Endometrium (tissue), 2 donors: ENCODE data around the gene KRTAP10-5.
"Not testable (repeated sequence)": the region's sequence is repeated elsewhere in the genome, so short reads cannot be mapped to it uniquely, and the experiment has no call there.

Experiments
- FAIRE-seq: peaks from 2 replicates; lab custom pipeline; 2012; peaks lifted over from hg19 to GRCh38; lab: Jason Lieb, UNC
- donor health status: control.
- donor health status: control.

KRTAP10-5 gene

GRCh38 chr21:44590897-44591800 lies 10.7 kb upstream of the KRTAP10-5 start:
- FAIRE-seq = not testable (repeated sequence)

- no peak for FAIRE-seq
Observed at GRCh38 chr21:44590311-44590721, 9.9 kb upstream of the KRTAP10-5 start.

DNA sequence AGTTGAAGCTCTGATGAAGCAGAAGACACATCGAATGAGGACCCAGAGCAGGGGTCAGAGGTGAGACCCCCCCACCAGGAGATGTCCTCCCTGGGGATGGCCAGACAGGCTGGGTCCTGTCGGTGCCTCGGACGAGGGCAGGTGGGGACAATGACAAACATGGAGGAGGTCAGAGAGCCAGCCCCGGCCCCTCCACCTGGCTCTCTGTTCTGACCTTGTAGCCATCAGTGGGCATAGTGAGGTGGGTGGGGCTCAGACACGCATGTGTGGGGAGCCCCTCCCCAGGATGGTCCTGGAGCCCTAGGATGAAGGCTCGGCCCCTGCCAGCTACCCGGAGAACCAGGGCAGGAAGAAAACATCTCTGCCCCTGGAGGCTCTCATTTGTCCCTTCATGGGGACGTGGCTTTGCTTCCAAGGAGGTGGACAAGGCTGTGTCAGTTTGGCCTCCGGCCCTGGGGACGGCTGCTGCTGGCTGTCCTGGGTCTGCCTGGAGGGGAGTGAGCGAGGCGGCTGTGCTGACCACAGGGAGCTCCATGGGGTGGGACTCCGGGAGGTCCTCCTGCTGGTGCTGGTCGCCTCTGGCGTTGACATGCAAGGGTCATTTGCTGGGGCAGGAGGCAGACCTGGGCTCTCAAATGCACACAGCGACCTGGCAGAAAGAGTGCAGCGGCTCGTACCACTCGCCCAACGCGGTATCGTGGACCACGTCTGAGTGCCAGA lies 9.3 kb upstream of the KRTAP10-5 start:
- FAIRE-seq = no peak

DNA sequence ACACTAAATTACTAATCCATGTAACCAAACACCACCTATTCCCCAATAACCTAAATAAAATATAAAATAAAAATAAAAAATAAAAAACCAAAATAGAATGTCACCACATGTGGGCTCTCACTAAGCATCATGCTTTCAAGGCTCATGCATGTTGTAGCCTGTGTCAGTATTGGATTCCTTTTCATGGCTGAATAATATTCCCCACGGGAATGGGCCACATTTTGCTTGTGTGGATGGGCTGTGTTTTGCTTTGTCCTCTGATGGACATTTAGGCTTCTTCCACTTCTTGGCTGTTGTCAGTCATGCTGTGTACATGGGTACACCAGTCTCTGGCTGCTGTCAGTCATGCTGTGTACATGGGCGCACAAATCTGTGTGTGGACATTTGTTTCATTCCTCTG lies 8.7 kb upstream of the KRTAP10-5 start:
- FAIRE-seq = no peak

DNA sequence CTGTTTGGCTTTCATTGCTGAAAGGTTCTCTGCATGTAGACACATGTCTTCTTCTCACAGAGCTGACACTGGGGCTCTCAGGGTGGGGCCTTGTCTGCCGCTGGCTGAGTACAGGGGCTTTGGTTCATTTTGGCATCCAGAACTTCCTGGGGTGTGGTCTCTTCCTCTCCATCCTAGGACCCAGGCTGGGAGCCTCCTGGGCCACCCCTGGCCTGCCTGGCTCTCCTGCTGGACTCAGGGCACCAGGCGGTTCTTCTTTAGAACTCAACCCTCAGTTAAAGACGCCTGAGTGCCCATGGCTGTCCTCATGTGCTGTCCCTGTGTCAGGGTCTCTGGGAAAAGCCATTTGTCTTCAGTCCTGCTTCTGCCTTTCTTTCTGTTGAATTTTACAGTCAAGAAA lies 5.5 kb upstream of the KRTAP10-5 start:
- FAIRE-seq = no peak

DNA sequence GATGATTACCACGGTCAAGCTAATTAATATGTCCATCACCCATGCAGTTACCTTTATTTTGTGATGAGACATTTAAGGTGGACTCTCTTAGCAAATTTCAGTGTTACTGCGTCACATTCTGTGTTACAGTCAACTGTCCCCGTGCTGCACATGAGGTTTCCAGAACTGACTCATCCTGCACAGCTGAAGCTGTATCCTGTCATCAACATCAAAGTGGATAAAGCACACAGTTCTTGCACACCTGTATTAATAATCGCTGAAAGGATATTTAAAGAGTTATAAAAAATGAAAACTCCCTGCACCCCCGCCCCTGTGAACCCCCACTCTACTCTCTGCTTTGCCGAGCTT lies 3.4 kb upstream of the KRTAP10-5 start:
- no peak for FAIRE-seq

- no peak for FAIRE-seq
Observed at GRCh38 chr21:44583089-44583799, 2.8 kb upstream of the KRTAP10-5 start.

DNA sequence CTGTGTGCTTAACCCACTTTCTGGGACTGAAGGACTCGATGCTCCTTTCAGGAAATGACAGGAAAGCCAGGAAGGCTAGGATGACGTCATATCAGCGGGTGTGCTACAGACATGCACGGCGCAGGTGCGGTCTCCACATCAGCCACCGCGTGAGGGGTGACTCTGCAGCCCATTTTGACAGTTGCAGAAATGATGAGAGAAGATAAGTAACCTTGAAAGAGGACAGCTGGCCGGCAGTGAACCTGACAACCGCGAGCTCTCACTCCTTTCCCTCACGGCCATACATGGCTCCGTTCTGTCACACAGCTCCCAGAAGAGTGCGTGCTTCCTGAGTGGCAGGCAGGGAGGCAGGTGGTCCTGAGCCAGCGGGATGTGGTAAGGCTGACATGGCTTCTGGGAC lies 1.7 kb upstream of the KRTAP10-5 start:
- no peak for FAIRE-seq

GRCh38 chr21:44581158-44581557 lies 754 bp upstream of the KRTAP10-5 start:
- FAIRE-seq = no peak

DNA sequence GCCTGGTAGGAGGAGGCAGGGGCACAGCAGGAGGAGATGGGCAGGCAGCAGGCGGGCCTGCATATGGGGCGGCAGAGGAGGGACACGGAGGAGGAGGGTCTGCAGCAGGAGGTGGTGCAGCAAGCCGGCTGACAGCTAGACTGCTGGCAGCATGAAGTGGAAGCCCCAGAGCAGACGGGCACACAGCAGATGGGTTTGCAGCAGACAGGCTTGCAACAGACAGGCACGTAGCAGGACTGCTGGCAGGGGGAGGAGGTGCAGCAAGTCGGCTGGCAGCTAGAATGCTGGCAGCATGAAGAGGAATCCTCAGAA lies 615 bp downstream of the KRTAP10-5 start:
- FAIRE-seq = no peak

GRCh38 chr21:44579056-44579832 lies 1.2 kb downstream of the KRTAP10-5 start:
- FAIRE-seq = no peak

DNA sequence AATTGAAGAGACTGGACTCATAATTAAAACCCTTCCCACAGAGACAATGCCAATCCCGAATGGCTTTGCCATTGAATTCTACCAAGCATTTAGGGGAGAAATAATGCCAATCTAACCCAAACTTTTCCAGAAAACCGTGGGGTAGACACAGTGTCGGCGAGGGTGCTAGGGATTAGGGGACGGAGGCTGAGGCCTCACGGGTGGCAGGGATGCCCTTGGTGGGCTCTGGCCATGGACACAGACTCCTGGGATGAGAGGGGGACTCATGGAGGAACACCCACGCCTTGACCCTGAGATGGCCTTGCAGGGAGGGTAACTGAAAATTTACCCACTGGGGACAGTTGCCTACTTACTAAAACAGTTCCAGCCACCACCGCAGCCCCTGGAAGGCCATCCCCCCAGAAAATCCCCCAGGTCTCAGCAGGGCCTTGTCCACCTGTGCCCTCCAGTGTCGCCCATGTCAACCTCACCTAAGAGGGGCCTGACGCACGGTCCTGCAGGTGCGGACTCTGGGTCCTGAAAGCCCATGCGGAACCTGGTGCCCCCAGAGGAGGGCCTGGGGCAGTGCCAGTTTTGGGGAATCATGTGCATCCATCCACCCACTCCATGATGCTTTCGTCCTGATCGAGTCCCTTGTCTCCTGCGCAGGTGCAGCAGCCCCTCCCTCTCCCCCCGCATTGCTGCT lies 1.9 kb downstream of the KRTAP10-5 start:
- no peak for FAIRE-seq

GRCh38 chr21:44576025-44576420 lies 4.4 kb downstream of the KRTAP10-5 start:
- no peak for FAIRE-seq

- no peak for FAIRE-seq
Observed at GRCh38 chr21:44575307-44576024, 4.9 kb downstream of the KRTAP10-5 start.

DNA sequence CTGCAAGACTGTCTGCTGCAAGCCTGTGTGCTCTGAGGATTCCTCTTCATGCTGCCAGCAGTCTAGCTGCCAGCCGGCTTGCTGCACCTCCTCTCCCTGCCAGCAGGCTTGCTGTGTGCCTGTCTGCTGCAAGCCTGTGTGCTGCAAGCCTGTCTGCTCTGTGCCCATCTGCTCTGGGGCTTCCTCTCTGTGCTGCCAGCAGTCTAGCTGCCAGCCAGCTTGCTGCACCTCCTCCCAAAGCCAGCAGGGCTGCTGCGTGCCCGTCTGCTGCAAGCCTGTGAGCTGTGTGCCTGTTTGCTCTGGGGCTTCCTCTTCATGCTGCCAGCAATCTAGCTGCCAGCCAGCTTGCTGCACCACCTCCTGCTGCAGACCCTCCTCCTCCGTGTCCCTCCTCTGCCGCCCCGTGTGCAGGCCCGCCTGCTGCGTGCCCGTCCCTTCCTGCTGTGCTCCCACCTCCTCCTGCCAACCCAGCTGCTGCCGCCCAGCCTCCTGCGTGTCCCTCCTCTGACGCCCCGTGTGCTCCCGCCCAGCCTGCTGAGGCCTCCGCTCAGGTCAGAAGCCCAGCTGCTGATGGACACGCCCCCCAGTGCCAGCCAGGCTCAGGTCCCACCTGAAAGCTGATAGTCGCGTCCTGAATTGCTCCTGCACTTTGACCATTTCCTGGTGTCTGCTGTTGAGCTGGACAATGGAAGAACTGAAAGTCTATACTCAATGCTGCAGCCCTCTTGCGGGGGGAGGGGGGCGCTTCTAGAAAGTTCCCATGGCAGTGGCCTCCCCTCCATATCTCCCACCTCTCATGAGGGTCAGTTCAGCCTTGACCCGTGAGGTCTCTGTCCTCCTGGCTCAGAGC lies 5.7 kb downstream of the KRTAP10-5 start:
- FAIRE-seq = no peak

GRCh38 chr21:44573630-44574456 lies 6.6 kb downstream of the KRTAP10-5 start, which contains the start of gene KRTAP10-4:
TSS of gene KRTAP10-4 (plus strand) at chr21:44573729. CDS start at chr21:44573759, 30 bp downstream.
- FAIRE-seq = not testable (repeated sequence)

- FAIRE-seq = no peak
Observed at GRCh38 chr21:44572959-44573583, 7.3 kb downstream of the KRTAP10-5 start.
